GM12878 (cell line): Measurements from ENCODE around the gene HBB. TPM values are rescaled to one million over a fixed set of nuclear protein-coding genes. Genes with fewer than 3 reads are reported as not detected.

Source experiments
- ATAC-seq: fragments of 200-7000 bp; cut with Tn5 transposase; 3 replicates; pipeline ENCODE4 v1.9.1; 2020; ENCODE audit warnings: mild to moderate bottlenecking, moderate library complexity
- BruUV-seq: library from RNA; stranded (reverse); fragments of 400-500 nt; replicated peaks from 2 replicates; lab custom pipeline; 2021; lab: Mats Ljungman, UMichigan
- CTCF ChIA-PET: fragments of 300-600 bp; sonication (Branson Sonifier 250); formaldehyde crosslinking; extraction: SDS; loops from one replicate; lab custom pipeline; 2021; ENCODE audit warnings: inconsistent platforms; lab: Yijun Ruan, JAX
- POLR2A ChIA-PET: fragments of 350-600 bp; formaldehyde crosslinking; extraction: SDS; loops from one replicate; lab custom pipeline; 2021; ENCODE audit warnings: inconsistent platforms; lab: Charles Lee
- RAD21 ChIA-PET: fragments of 300-600 bp; sonication (Branson Sonifier 250); formaldehyde crosslinking; loops from one replicate; lab custom pipeline; 2023; ENCODE audit warnings: antibody characterized with exemption; ENCODE audit not compliant: unreplicated experiment; lab: Charles Lee
- SMC1A ChIA-PET: fragments of 300-600 bp; sonication (Branson Sonifier 250); formaldehyde crosslinking; loops from one replicate; lab custom pipeline; 2023; ENCODE audit not compliant: unreplicated experiment, uncharacterized antibody; lab: Charles Lee
- DNase-seq: peaks from one replicate; pipeline ENCODE4 v3.0.0-alpha.2; 2011; ENCODE audit warnings: low read depth, low spot score
- FAIRE-seq: peaks from 3 replicates; lab custom pipeline; 2011; peaks lifted over from hg19 to GRCh38; lab: Jason Lieb, UNC
- H2AFZ ChIP-seq: 2 replicates; pipeline ENCODE4 v1.6.0; 2011; ENCODE audit warnings: low read depth, low read length, control low read depth; ENCODE audit not compliant: control insufficient read depth
- H3K27ac ChIP-seq: 2 replicates; pipeline ENCODE4 v1.5.1; 2011; ENCODE audit warnings: control low read depth; ENCODE audit not compliant: control insufficient read depth, insufficient read depth
- H3K27me3 ChIP-seq, 2 experiments: replicated peaks in 1 of 2; 2 replicates each; pipeline versions ENCODE4 v1.6.0 to v1.6.1; 2011; ENCODE audit warnings: low read length in 1 of 2; ENCODE audit not compliant: control insufficient read depth in 2 of 2, insufficient read depth in 2 of 2
- H3K36me3 ChIP-seq, 2 experiments: 2 replicates each; pipeline ENCODE4 v1.5.1; 2011; ENCODE audit warnings: low read length in 1 of 2; ENCODE audit not compliant: control insufficient read depth in 2 of 2, insufficient read depth in 2 of 2
- H3K4me1 ChIP-seq: 2 replicates; pipeline ENCODE4 v1.6.1; 2011; ENCODE audit warnings: mild to moderate bottlenecking, low read length, moderate library complexity, mixed read lengths; ENCODE audit not compliant: control insufficient read depth, insufficient read depth
- H3K4me2 ChIP-seq: 2 replicates; pipeline ENCODE4 v1.6.0; 2011; ENCODE audit warnings: control low read depth; ENCODE audit not compliant: control insufficient read depth, insufficient read depth
- H3K4me3 ChIP-seq: fragments of 200-600 bp; sonication (generic); 2 replicates; pipeline ENCODE4 v1.5.1; 2016
- H3K79me2 ChIP-seq: 2 replicates; pipeline ENCODE4 v1.6.0; 2011; ENCODE audit warnings: low read length; ENCODE audit not compliant: control insufficient read depth, insufficient read depth
- H3K9ac ChIP-seq: 2 replicates; pipeline ENCODE4 v1.8.0; 2011; ENCODE audit warnings: low read length, control low read depth, mixed read lengths; ENCODE audit not compliant: control insufficient read depth, insufficient read depth
- H3K9me3 ChIP-seq: replicated peaks from 3 replicates; pipeline ENCODE4 v1.5.1; 2011; ENCODE audit warnings: mild to moderate bottlenecking, low read length; ENCODE audit not compliant: control insufficient read depth, insufficient read depth
- H4K20me1 ChIP-seq: 2 replicates; pipeline ENCODE4 v1.6.0; 2011; ENCODE audit not compliant: control insufficient read depth, insufficient read depth
- ATF2 ChIP-seq: IDR thresholded peaks from 2 replicates; pipeline ENCODE4 v1.6.1; 2012; ENCODE audit warnings: low read length, inconsistent platforms
- BACH1 ChIP-seq: fragments of 450-650 bp; IDR thresholded peaks from 2 replicates; pipeline ENCODE4 v1.6.1; 2017; ENCODE audit warnings: mild to moderate bottlenecking, borderline replicate concordance
- CREB1 ChIP-seq: IDR thresholded peaks from 2 replicates; pipeline ENCODE4 v1.6.1; 2012; ENCODE audit warnings: low read depth, mild to moderate bottlenecking, inconsistent platforms
- EED ChIP-seq: sonication (generic); IDR thresholded peaks from 2 replicates; pipeline ENCODE4 v1.6.1; 2016; ENCODE audit warnings: antibody characterized with exemption, low read depth
- EP300 ChIP-seq, 2 experiments: fragments of 150-350 bp in 1 of 2; IDR thresholded peaks; 2 replicates each; pipeline ENCODE4 v1.6.1; 2011 to 2012; ENCODE audit warnings: low read depth in 2 of 2, low read length in 2 of 2, borderline replicate concordance in 1 of 2, improper control_type of control experiment in 1 of 2, inconsistent platforms in 1 of 2; ENCODE audit not compliant: control insufficient read depth in 1 of 2
- FOXK2 ChIP-seq: fragments of 450-650 bp; IDR thresholded peaks from 2 replicates; pipeline ENCODE4 v1.6.1; 2017; ENCODE audit warnings: mild to moderate bottlenecking, moderate library complexity
- GABPA ChIP-seq: IDR thresholded peaks from 2 replicates; pipeline ENCODE4 v1.6.1; 2014; ENCODE audit warnings: antibody characterized with exemption, low read depth, mild to moderate bottlenecking, inconsistent platforms
- IKZF1 ChIP-seq: fragments of 450-650 bp; conservative IDR thresholded peaks from 2 replicates; pipeline ENCODE4 v1.6.1; 2017; ENCODE audit warnings: antibody characterized with exemption, mild to moderate bottlenecking
- RAD21 ChIP-seq: IDR thresholded peaks from 2 replicates; pipeline ENCODE4 v1.6.1; 2011; ENCODE audit warnings: mild to moderate bottlenecking, low read depth, low read length, moderate library complexity; ENCODE audit not compliant: insufficient read depth
- RAD51 ChIP-seq: fragments of 450-650 bp; IDR thresholded peaks from 2 replicates; pipeline ENCODE4 v1.6.1; 2016; ENCODE audit warnings: moderate library complexity, mild to moderate bottlenecking, inconsistent platforms
- RB1 ChIP-seq: fragments of 450-650 bp; formaldehyde crosslinking; IDR thresholded peaks from 2 replicates; pipeline ENCODE4 v1.6.1; 2017; ENCODE audit warnings: mild to moderate bottlenecking, borderline replicate concordance
- RCOR1 ChIP-seq: conservative IDR thresholded peaks from 2 replicates; pipeline ENCODE4 v1.6.1; 2012; ENCODE audit warnings: low read depth, low read length, improper control_type of control experiment
- SMAD1 ChIP-seq: fragments of 450-650 bp; IDR thresholded peaks from 2 replicates; pipeline ENCODE4 v1.6.1; 2018; ENCODE audit warnings: mild to moderate bottlenecking, low read depth; ENCODE audit not compliant: partially characterized antibody
- SRF ChIP-seq, 2 experiments: IDR thresholded peaks; 2 replicates each; pipeline ENCODE4 v1.6.1; 2011; ENCODE audit warnings: low read depth in 2 of 2, low read length in 2 of 2, mild to moderate bottlenecking in 1 of 2, moderate library complexity in 1 of 2
- TARDBP ChIP-seq: IDR thresholded peaks from 2 replicates; pipeline ENCODE4 v1.6.1; 2016; ENCODE audit warnings: borderline replicate concordance
- TCF3 ChIP-seq: IDR thresholded peaks from 2 replicates; pipeline ENCODE4 v1.6.1; 2012; ENCODE audit warnings: low read depth, mild to moderate bottlenecking, low read length, borderline replicate concordance; ENCODE audit not compliant: insufficient read depth
- WRNIP1 ChIP-seq: IDR thresholded peaks from 2 replicates; pipeline ENCODE4 v1.6.1; 2011; ENCODE audit warnings: low read depth, low read length, improper control_type of control experiment, borderline replicate concordance
- ZSCAN29 ChIP-seq: fragments of 450-650 bp; IDR thresholded peaks from 2 replicates; pipeline ENCODE4 v1.6.1; 2017; ENCODE audit warnings: mild to moderate bottlenecking, moderate library complexity
- WGBS: methylation state at CpG from one replicate; pipeline ENCODE4 v1.1.6; 2016; ENCODE audit warnings: low lambda C conversion rate; ENCODE audit not compliant: insufficient replicate concordance, insufficient coverage; ENCODE audit errors: missing lambda C conversion rate; 5-methylcytosine and 5-hydroxymethylcytosine counted together
- in situ Hi-C: fragments of 300-500 bp; cut with MboI; formaldehyde crosslinking; loops from 9 replicates; pipeline ENCODE4 v1.14.3; 2018; ENCODE audit warnings: mixed read lengths
- intact Hi-C: fragments of 100-400 bp; cut with micrococcal nuclease; formaldehyde crosslinking; loops from one replicate; pipeline ENCODE4 v1.14.2; 2022; ENCODE audit not compliant: unreplicated experiment
- polyA plus RNA-seq, 11 experiments: library from polyadenylated mRNA; depleted of rRNA in 4 of 11; unstranded in 6 of 11; stranded (reverse) in 5 of 11; fragments of >200 nt; fragmentation: Nextera tagmentation in 4 of 11; fragmentation: Illumina TruSeq in 1 of 11; extraction: Ambion mirVana in 4 of 11; extraction: Trizol in 1 of 11; gene quantifications; 1 replicate in 1 of 11; 2 replicates in 10 of 11; pipeline versions ENCODE4 v1.2.1 to v1.2.3, GENCODE V29; 2011 to 2016; ENCODE audit warnings: inconsistent platforms in 2 of 11, missing spikeins in 2 of 11, low read depth in 1 of 11
- total RNA-seq, 4 experiments: library from RNA; depleted of rRNA in 3 of 4; stranded (reverse); fragments of >200 nt in 3 of 4; fragmentation: Illumina TruSeq in 1 of 4; extraction: Trizol in 1 of 4; gene quantifications; 2 replicates each; pipeline versions ENCODE4 v1.2.1 to v1.2.3, GENCODE V29; 2013 to 2021
- TF ChIP-seq, protein P1 (sequence below), 3 experiments: IDR thresholded peaks in 2 of 3; conservative IDR thresholded peaks in 1 of 3; 2 replicates each; pipeline ENCODE4 v1.5.1; 2011; ENCODE audit warnings: low read depth in 3 of 3, low read length in 3 of 3, mild to moderate bottlenecking in 3 of 3, control low read depth in 2 of 3, moderate library complexity in 2 of 3, inconsistent platforms in 1 of 3, mixed read lengths in 1 of 3; ENCODE audit not compliant: control insufficient read depth in 2 of 3, insufficient read depth in 1 of 3; ENCODE audit errors: extremely low read depth in 1 of 3
- TF ChIP-seq, protein P2 (sequence below): fragments of 450-650 bp; formaldehyde crosslinking; IDR thresholded peaks from 2 replicates; pipeline ENCODE4 v1.5.0; 2022; ENCODE audit warnings: mild to moderate bottlenecking, missing genetic modification characterization

The HBB gene
- total and polyA plus RNA-seq, 10 of the 15 experiments (the other 5 are each of a cell fraction or from before 2014, with no cell fraction given) = 0.36 TPM; not detected in 9

DNA sequence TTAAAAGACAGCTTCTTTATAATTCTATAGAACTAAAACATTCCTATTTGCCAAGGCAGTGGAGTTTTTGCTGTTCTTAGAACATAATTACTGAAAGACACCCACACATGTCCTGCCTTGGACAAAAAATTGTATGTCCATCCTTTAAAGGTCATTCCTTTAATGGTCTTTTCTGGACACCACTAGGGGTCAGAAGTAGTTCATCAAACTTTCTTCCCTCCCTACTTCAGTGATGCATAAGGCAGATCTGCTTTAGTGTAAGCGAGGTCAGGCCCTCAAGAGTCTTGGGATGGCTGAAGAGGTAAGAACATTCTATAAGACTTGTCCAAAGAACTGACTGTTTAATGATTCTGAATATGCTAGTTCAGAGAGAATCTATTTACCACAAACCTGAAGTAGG lies 22.1 kb downstream of the HBB start:
- H3K4me2 ChIP-seq = no peak overlapping the region
- 0% methylated on average over 1 of the region's 1 CpG for whole genome bisulfite sequencing
- DNase-seq = no peak
- CTCF ChIA-PET = interaction anchor here (0.7 kb wide), 1 partner anchor 392 kb away, joined by 3 read pairs; no protein-coding TSS in a partner anchor
- POLR2A ChIA-PET = no interaction called here
- in situ Hi-C loops = loop anchor here (5.0 kb wide), 1 partner anchor 168 kb away; no protein-coding TSS in a partner anchor
- H3K9ac ChIP-seq = no peak overlapping the region
- ATAC-seq = peak; percentile 87
- no peaks in the 10 kb centered on the region for H3K4me1 ChIP-seq
- no peak overlapping the region for H3K27ac ChIP-seq
- no peaks in the 10 kb centered on the region for H3K36me3 ChIP-seq
- no peak overlapping the region for H2AFZ ChIP-seq
- no peak overlapping the region for H3K4me3 ChIP-seq
- intact Hi-C loops = loop anchor here (1.0 to 5.0 kb wide), 3 partner anchors 82 to 176 kb away; no protein-coding TSS in a partner anchor
- no peaks in the 10 kb centered on the region for H3K27me3 ChIP-seq
- SMC1A ChIA-PET = no interaction called here
- no TSS peak for BruUV-seq
- no peaks in the 10 kb centered on the region for H3K79me2 ChIP-seq
- no peaks in the 10 kb centered on the region for H3K9me3 ChIP-seq
- H4K20me1 ChIP-seq = no peaks in the 10 kb centered on the region
- peak; percentile 7 for FAIRE-seq
- RAD21 ChIA-PET = no interaction called here
- no peak for TF ChIP-seq SRF (IDR thresholded peaks at IDR 0.05; ENCODE audit: low read depth in 2 of 2, low read length in 2 of 2)
- TF ChIP-seq, protein P1, sequence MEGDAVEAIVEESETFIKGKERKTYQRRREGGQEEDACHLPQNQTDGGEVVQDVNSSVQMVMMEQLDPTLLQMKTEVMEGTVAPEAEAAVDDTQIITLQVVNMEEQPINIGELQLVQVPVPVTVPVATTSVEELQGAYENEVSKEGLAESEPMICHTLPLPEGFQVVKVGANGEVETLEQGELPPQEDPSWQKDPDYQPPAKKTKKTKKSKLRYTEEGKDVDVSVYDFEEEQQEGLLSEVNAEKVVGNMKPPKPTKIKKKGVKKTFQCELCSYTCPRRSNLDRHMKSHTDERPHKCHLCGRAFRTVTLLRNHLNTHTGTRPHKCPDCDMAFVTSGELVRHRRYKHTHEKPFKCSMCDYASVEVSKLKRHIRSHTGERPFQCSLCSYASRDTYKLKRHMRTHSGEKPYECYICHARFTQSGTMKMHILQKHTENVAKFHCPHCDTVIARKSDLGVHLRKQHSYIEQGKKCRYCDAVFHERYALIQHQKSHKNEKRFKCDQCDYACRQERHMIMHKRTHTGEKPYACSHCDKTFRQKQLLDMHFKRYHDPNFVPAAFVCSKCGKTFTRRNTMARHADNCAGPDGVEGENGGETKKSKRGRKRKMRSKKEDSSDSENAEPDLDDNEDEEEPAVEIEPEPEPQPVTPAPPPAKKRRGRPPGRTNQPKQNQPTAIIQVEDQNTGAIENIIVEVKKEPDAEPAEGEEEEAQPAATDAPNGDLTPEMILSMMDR (IDR thresholded peaks at IDR 0.05 in 2 of 3, conservative IDR thresholded peaks at IDR 0.05 in 1 of 3; ENCODE audit: control insufficient read depth in 2 of 3, extremely low read depth in 1 of 3, insufficient read depth in 1 of 3, low read depth in 3 of 3, low read length in 3 of 3) = peak; percentile 34 to 60 (median 40); a peak in 4 of 6 replicates
- TF ChIP-seq BACH1 = no peak
- TF ChIP-seq ATF2 = no peak
- TF ChIP-seq RAD51 = no peak
- TF ChIP-seq RAD21 = peak; percentile 63
- TF ChIP-seq CREB1 = no peak
- no peak for TF ChIP-seq EED
- no peak for TF ChIP-seq EP300 (IDR thresholded peaks at IDR 0.05; ENCODE audit: borderline replicate concordance in 1 of 2, control insufficient read depth in 1 of 2, low read depth in 2 of 2, low read length in 2 of 2)
- TF ChIP-seq ZSCAN29 = no peak
- TF ChIP-seq WRNIP1 = no peak
- no peak for TF ChIP-seq TARDBP
- TF ChIP-seq IKZF1 = no peak
- TF ChIP-seq, protein P2, sequence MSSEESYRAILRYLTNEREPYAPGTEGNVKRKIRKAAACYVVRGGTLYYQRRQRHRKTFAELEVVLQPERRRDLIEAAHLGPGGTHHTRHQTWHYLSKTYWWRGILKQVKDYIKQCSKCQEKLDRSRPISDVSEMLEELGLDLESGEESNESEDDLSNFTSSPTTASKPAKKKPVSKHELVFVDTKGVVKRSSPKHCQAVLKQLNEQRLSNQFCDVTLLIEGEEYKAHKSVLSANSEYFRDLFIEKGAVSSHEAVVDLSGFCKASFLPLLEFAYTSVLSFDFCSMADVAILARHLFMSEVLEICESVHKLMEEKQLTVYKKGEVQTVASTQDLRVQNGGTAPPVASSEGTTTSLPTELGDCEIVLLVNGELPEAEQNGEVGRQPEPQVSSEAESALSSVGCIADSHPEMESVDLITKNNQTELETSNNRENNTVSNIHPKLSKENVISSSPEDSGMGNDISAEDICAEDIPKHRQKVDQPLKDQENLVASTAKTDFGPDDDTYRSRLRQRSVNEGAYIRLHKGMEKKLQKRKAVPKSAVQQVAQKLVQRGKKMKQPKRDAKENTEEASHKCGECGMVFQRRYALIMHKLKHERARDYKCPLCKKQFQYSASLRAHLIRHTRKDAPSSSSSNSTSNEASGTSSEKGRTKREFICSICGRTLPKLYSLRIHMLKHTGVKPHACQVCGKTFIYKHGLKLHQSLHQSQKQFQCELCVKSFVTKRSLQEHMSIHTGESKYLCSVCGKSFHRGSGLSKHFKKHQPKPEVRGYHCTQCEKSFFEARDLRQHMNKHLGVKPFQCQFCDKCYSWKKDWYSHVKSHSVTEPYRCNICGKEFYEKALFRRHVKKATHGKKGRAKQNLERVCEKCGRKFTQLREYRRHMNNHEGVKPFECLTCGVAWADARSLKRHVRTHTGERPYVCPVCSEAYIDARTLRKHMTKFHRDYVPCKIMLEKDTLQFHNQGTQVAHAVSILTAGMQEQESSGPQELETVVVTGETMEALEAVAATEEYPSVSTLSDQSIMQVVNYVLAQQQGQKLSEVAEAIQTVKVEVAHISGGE (CRISPR knock-in tag) = no peak
- no peak for TF ChIP-seq FOXK2
- TF ChIP-seq GABPA = no peak
- no peak for TF ChIP-seq SMAD1
- TF ChIP-seq RCOR1 = no peak
- TF ChIP-seq RB1 = no peak
- TF ChIP-seq TCF3 = no peak
